ENCODE measurements around the gene KIAA1549.
"Not testable (repeated sequence)": the region's sequence is repeated elsewhere in the genome, so short reads cannot be mapped to it uniquely, and the experiment has no call there.

Gene KIAA1549

DNA sequence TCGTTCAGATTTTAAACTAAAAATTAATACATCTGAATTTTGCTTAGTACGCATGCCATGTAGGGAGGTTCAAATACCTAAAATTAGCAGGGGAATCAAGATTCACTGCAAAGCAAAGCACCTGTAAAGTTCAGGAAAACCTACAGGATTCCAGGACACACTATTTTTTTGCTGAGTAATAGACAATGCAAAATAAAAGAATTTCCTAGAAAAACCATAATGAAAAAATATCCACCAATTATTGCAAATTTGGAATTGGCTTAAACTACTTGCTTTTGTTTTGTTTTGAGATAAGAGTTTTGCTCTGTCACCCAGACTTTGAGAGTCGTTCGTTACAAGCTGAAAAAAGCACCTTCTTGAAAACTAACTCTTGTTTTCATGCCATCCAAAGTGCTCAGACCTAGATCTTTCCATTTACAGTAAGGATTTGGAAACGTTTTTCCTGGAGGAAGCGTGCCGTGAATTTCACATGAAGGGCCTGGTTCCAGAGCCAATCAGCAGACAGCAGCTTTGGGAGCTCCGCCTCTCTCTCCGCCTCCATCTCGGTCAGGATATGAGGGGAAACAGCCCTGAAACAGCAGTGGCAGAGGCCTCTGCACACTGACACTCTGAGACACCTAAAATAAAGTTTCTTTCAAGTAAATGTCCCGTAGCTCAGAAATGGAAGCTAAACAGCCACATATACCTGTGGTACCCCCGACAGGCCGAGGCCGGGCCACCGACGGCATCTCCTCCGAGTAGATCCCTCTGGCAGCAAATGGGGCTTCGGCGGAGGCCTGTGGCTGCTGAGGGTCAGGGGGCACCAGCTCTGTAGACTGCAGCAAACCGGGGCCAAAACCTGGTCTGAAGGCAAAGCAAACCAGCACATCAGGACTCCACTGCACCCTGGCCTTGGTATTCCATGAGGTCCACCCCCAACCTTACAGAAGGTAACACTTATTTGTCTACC is 137.3 kb downstream of the KIAA1549 start:
- no peak for DNase-seq

DNA sequence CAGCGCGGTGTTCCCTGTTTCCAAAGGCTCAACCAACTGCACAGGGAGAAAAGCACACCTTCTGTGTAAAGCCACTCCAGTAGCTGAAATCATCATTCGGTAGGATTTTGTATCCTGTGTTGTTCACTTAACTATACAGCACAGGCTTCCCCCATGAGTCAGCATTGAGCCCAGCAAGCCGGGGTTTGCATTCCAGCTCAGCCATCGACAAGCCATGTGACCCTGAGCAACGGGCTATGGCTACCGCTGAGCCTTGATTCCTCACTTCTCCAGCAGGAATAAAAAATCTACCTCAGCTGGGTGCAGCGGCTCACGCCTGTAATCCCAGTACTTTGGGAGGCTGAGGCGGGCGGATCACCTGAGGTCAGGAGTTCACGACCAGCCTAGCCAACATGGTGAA is 139.1 kb downstream of the KIAA1549 start:
- peak; percentile 93 for DNase-seq
- in situ Hi-C loops (cut with HindIII; ENCODE audit: low pct_ligation_motif_present, low pct_unique_long_range_greater_than_20kb, low sequenced_read_pairs): no loop called here

More for the DNA sequence above, 137.3 kb downstream of the KIAA1549 start:
- in situ Hi-C loops (cut with HindIII; ENCODE audit: low pct_ligation_motif_present, low pct_unique_long_range_greater_than_20kb, low sequenced_read_pairs): no loop called here

DNA sequence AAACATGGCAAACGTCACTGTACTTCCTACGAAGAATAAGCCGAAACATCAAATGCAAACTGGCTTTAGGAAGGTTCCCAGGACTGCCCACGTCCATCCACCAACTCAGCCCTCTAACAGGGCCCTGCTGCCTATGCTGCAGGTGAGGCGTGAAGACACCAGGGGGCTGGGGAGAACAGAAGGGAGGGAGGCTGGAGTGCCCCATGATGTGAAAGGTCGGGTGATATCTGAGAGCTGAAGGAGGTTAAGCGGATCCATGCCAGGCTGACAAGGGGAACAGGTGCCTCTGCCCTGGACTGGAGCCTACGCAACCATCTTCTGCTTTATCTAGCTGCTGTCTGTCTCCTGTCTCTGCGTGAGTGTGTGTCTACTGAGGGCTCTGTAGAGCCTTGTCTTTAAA is 143.0 kb downstream of the KIAA1549 start:
- in situ Hi-C loops (cut with HindIII; ENCODE audit: low pct_ligation_motif_present, low pct_unique_long_range_greater_than_20kb, low sequenced_read_pairs): no loop called here
- DNase-seq: no peak

DNA sequence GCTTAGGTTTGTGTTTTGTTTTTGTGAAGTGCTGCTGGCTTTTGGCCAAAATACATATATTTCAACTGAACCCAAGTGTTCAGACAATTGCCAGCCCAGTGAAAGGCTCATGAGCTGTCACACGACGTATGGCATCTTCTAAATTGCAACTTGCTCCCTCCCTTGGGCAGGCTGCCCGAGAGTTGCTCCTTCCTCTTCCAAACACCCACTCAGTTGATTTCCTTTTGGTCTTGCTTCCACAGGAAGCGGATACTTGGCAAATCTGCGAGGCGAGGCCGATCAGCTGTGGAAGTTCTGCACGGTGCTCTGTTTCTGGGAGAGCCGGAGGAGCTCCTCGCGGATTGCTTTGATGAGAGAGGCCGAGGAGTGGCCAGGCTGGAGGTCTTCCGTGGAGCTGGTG is 143.6 kb downstream of the KIAA1549 start:
- in situ Hi-C loops (cut with HindIII; ENCODE audit: low pct_ligation_motif_present, low pct_unique_long_range_greater_than_20kb, low sequenced_read_pairs): no loop called here
- no peak for DNase-seq

DNA sequence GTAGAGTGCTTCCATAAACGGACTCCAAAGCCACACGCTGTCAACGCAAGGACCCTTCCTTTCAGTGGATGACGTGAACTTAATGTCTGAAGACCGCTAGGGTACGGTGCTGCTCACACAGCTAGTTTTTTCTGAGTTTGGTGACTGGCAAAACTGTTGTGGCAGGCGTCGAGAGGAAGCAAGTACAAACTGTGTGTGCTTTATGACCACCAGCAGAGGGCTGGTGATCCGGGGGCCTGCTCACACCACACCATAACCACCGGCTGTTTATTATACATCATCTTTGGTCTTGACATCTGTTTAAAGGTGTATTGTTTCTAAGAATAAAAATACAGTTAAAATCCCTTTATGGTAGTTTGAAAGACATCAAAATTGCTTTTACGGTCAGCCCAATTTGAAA is 146.1 kb downstream of the KIAA1549 start:
- no peak for DNase-seq
- in situ Hi-C loops (cut with HindIII; ENCODE audit: low pct_ligation_motif_present, low pct_unique_long_range_greater_than_20kb, low sequenced_read_pairs): no loop called here

DNA sequence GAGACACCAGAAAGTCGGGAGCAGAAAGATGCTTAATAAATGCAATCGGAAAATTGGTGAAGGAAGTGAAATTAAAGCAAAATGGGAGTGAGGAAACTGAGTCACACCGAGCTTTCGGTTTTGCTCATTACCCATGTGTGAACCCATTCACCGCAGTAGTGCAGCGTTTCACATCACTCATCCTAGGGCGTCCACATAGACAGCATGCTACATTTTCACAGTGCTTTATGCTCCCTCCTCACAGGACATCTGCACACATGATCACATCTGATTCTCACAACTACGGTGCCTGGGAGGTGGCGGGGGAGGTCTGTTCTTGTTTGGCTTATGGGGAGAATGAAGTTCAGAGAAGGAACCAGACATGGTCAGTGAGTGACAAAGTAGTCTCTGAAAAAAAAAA is 146.6 kb downstream of the KIAA1549 start:
- DNase-seq: no peak
- in situ Hi-C loops (cut with HindIII; ENCODE audit: low pct_ligation_motif_present, low pct_unique_long_range_greater_than_20kb, low sequenced_read_pairs): no loop called here

DNA sequence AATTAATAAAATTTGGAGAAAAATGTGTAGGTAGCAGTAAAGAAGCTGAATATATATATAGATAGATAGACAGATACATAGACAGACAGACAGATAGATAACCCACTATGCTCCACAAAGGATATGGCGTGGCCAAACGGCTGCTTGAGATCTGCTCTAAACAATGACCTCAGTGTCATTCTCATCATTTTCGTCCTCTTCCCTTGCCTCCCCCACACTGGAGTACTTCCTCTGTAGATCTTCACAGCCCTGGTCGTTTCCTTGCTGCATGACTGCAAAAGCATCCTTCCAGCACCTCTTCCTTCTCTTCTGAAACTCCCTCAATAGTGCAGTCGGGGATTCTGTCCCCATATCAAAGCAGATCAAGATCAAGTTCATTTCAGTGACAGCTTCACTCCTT is 147.6 kb downstream of the KIAA1549 start:
- in situ Hi-C loops (cut with HindIII; ENCODE audit: low pct_ligation_motif_present, low pct_unique_long_range_greater_than_20kb, low sequenced_read_pairs): no loop called here
- DNase-seq: no peak

DNA sequence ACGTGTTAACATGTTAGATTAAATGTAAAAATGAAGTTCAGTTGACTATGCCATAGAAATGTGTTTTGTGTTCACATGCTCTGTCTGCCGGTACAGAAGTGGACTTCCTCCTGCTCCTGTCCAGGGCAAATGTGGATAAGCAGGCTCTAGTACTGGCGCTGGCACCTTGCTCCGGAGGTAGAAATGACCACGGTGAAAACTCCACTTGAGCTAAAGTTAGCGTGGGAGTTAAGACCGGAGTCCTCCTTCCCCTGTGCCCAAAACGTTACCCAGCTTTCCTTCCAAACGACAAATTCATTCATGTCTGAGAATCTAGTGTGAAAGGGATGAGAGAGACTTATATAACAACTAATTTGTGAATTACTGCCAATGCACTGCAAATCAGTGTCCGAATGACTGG is 148.2 kb downstream of the KIAA1549 start:
- in situ Hi-C loops (cut with HindIII; ENCODE audit: low pct_ligation_motif_present, low pct_unique_long_range_greater_than_20kb, low sequenced_read_pairs): no loop called here
- DNase-seq: no peak

DNA sequence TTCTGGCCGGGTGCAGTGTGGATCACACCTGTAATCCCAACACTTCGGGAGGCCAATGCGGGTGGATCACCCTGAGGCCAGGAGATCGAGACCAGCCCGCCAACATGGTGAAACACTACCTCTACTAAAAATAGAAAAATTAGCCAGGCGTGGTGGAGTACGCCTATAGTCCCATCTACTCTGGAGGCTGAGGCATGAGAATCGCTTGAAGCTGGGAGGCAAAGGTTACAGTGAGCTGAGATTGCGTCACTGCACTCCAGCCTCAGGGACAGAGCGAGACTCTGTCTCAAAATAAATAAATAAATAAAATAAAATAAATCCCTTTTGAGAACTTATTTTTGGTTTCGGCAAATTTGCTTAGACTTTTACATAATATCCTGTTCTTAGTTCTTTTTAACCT is 151.9 kb downstream of the KIAA1549 start:
- no peak for DNase-seq
- in situ Hi-C loops (cut with HindIII; ENCODE audit: low pct_ligation_motif_present, low pct_unique_long_range_greater_than_20kb, low sequenced_read_pairs): no loop called here

DNA sequence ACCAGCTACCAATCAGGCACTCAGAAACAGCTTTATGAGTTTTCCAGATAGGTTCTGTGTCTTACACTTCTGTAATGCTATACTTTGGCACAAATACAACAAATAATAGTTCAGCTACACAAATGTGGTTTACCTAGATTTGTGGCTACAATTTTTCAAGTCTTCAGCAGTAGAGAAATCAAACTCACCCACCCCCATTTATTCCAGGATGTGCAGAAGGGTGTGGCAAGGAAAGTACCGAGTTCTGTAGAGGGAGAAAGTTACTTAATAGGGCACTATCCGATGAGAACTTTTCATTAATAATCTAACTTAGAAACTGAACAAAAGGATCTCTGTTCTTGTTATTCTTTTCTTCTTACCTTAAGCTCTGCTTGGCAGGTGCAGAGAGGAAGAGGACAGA is 152.9 kb downstream of the KIAA1549 start:
- in situ Hi-C loops (cut with HindIII; ENCODE audit: low pct_ligation_motif_present, low pct_unique_long_range_greater_than_20kb, low sequenced_read_pairs): no loop called here

DNA sequence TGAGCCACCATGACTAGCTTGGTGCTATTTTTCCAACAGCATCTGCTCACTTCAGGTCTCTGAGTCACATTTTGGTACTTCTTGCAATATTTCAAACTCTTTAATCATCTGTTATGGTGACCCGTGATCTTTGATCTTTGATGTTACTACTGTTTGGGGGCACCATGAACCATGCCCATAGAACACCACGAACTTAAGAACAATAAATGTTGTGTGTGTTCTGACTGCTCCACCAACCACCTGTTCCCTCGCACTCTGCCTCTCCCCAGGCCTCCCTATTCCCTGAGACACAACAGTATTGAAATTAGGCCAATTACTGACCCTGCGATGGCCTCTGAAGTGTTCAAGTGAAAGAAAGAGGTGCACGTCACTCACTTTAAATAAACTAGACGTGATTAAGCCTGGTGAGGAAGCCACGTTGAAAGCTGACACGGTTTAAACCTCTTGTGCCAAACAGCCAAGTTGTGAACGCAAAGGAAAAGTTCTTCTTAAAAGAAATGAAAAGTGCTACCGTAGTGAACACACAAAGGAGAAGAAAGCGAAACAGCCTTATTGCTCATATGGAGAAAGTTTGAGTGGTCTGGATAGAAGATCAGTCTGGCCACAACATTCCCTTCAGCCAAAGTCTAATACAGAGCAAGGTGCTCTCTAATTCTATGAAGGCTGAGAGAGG is 156.0 kb downstream of the KIAA1549 start:
- no peak for DNase-seq
- in situ Hi-C loops (cut with HindIII; ENCODE audit: low pct_ligation_motif_present, low pct_unique_long_range_greater_than_20kb, low sequenced_read_pairs): no loop called here

More for the DNA sequence above, 152.9 kb downstream of the KIAA1549 start:
- no peak for DNase-seq

DNA sequence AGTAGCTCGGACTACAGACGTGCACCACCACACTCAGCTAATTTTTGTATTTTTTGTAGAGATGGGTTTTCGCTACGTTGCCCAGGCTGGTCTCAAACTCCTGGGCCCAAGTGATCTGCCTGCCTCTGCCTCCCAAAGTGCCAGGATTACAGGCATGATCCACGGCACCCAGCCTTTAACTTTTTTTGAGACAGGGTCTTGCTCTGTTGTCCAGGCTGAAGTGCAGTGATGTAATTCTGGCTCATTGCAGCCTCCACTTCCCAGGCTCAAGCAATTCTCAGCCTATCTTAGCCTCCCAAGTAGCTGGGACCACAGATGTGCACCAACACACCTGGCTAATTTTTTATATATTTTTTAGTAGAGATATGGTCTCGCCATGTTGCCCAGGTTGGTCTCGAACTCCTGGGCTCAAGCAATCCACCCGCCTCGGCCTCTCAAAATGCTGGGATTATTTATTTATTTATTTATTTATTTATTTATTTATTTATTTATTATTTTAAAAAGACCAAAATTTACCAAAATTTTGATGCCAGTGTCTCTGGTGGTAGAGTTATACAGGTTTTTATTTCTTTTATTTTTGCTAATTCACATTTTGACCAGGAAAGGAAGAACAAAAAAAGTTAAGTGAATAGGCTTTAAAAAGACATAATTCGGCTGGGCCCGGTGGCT is 158.2 kb downstream of the KIAA1549 start:
- no peak for DNase-seq
- in situ Hi-C loops (cut with HindIII; ENCODE audit: low pct_ligation_motif_present, low pct_unique_long_range_greater_than_20kb, low sequenced_read_pairs): no loop called here

DNA sequence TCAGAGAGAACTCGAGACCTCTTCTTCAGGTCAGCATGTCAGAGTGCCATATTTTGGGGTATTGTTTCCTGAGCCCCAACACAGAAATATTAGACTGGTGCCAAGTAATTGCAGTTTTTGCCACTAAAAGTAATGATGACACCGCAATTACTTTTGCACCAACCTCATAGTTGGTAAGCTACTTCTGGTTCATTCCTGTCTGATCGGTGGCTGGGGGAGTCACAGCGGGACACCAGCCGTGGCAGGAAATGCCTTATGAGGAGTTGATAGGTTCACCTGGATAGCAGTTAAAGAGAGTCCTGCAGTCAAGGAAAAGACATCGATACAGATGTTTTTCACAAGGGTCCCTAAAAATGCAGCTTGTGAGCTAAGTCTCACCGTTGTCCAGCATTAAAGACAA is 159.3 kb downstream of the KIAA1549 start:
- in situ Hi-C loops (cut with HindIII; ENCODE audit: low pct_ligation_motif_present, low pct_unique_long_range_greater_than_20kb, low sequenced_read_pairs): no loop called here
- no peak for DNase-seq

DNA sequence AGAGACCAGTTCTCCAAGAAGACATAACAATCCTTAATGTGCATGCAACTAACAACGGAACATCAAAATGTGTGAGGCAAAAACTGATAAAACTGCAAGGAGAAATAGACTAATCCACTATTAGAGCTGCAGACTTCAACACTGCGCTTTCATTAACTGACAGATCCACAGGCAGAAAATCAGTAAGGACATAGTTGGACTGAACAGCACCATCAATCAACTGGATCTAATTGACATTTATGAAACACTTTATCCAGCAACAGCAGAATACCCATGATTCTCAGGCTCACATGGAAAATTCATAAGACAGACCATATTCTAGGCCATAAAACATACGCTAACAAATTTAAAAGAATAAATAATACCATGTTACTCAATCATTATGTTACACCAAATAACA is 161.6 kb downstream of the KIAA1549 start:
- no peak for DNase-seq
- in situ Hi-C loops (cut with HindIII; ENCODE audit: low pct_ligation_motif_present, low pct_unique_long_range_greater_than_20kb, low sequenced_read_pairs): no loop called here

DNA sequence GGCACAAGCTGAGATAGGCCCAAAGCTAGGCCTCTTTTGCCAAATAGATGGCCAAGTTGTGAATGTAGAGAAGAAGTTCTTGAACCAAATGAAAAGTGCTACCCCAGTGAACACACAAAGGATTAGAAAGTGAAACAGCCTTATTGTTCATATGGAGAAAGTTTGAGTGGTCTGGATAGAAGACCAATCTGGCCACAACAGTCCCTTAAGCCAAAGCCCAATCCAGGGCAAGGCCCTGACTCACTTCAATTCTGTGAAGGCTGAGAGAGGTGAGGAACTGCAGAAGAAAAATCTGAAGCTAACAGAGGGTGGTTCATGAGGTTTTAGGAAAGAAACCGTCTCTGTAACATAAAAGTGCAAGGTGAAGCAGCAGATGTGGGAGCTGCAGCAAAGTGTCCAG is 164.5 kb downstream of the KIAA1549 start:
- no peak for DNase-seq
- in situ Hi-C loops (cut with HindIII; ENCODE audit: low pct_ligation_motif_present, low pct_unique_long_range_greater_than_20kb, low sequenced_read_pairs): no loop called here

DNA sequence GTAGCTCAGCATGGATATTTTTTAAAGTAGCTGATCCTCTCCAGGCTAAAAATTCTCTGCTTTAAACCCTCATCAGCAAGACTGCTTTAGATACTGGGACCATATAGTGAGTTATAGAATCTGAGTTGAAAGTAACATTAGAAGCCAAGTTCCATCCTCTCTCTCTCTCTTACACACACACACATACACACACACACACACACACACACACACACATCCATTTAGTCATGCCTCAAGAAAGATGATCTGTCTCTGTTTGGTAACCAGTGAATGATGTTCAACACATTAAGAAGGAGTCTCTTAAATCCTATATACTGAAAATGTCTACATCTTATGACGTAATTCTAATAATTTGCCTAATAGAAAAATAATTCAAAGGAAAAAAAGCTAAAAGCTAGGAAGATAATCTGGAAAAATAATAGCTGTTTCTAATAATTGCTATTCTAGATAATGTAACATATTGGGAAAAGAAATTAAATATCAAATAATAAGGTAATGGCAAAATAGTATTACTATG is 166.3 kb downstream of the KIAA1549 start:
- in situ Hi-C loops (cut with HindIII; ENCODE audit: low pct_ligation_motif_present, low pct_unique_long_range_greater_than_20kb, low sequenced_read_pairs): no loop called here
- DNase-seq: no peak

DNA sequence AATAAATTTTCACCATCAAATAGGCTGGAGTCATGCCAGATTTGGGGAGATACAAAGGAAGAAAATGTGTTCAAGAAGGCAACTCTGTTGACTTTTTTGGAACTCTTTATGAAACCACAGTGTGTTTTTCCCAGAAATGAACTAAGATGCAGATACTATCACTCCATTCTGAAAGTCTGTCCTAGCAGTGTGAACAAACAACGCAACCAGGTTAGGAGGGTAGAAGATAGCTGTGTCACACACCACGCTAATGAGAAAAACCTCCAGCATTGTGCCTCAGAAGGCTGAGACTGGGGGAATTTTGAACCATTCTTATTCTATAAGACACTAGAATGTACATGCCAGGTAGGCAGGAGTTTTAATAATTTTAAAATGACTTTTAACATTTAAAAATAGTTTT is 167.2 kb downstream of the KIAA1549 start:
- DNase-seq: no peak
- in situ Hi-C loops (cut with HindIII; ENCODE audit: low pct_ligation_motif_present, low pct_unique_long_range_greater_than_20kb, low sequenced_read_pairs): no loop called here

DNA sequence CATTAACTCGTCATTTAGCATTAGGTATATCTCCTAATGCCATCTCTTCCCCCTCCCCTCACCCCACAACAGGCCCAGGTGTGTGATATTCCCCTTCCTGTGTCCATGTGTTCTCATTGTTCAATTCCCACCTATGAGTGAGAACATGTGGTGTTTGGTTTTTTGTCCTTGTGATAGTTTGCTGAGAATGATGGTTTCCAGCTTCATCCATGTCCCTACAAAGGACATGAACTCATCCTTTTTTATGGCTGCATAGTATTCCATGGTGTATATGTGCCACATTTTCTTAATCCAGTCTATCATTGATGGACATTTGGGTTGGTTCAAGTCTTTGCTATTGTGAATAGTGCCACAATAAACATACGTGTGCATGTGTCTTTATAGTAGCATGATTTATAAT is 169.9 kb downstream of the KIAA1549 start:
- not testable (repeated sequence) for DNase-seq

DNA sequence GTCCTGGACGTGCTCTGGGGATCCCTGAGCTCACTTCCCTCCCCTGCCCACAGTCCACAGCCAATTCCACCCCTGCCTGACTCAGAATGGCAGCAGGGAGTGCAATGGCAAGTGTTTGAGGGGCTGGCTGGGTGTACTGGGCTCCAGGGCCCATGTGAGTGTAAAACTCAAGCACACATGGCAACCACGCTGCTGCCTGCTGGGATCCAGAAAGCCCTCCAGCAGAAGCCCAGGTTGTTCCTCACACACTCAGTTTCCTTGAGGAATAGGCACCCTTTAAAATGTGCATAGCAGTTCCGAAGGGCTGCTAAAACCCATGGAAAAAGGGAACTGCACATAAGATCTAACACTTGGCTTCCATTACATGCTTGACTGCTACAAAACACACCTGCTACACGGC is 171.8 kb downstream of the KIAA1549 start:
- in situ Hi-C loops (cut with HindIII; ENCODE audit: low pct_ligation_motif_present, low pct_unique_long_range_greater_than_20kb, low sequenced_read_pairs): no loop called here
- no peak for DNase-seq

More for the DNA sequence above, 169.9 kb downstream of the KIAA1549 start:
- in situ Hi-C loops (cut with HindIII; ENCODE audit: low pct_ligation_motif_present, low pct_unique_long_range_greater_than_20kb, low sequenced_read_pairs): not testable (repeated sequence)
